Activated CD8-positive, alpha-beta memory T cell treated with anti-CD3 and anti-CD28 coated beads, Interleukin-2, amount 50 U/mL, for 4 hours (primary cell): ENCODE data around the gene CPS1.

Experiments
- DNase-seq: peaks from one replicate; pipeline ENCODE4 v3.0.0-alpha.2; 2020

Gene CPS1

DNA sequence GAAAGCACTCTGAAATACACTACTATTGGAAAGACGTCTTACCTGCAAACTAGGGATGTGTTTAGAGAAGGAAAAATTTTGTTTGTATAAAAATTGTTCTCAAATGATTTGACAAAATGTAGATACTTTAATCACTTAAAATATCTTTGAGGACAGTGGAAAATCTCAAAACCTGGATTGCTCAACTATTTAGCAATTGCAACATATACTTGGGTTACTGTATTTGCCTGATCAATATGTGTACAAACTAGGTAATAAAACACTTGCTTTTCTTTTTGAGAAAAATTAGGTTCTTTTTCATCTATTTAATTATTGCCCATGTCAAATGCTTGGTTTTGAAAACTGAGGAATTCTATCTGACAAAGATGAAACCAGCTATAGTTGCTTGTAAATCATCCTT, 60.9 kb downstream of the CPS1 start:
- no peak for DNase-seq

DNA sequence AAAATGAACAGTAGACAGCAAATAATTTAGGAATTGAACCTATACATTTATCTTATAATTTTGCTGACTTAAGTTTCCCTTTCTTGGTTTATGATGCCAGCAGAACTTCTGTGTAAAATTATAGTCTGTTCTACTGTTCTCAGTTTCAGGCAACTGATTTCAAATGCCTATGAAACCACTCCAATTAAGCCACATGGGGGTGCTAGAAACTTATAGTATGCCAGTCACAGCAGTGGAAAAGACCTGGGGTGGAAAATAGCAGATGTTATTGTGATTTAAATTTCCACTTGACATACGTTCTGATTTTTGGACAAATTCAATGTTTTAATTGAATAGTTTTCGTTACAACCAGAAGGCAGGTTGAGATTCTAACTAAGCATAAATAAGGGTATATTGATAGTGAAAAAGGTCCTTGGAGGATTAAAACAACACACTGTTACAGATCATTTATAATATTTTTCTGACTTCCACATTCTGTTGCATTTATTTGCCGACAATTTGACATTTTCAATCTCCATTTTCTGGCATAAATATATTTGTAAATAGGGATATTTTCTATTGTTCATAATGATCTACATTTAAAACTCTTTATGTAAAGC, 61.4 kb downstream of the CPS1 start:
- DNase-seq, result no peak

DNA sequence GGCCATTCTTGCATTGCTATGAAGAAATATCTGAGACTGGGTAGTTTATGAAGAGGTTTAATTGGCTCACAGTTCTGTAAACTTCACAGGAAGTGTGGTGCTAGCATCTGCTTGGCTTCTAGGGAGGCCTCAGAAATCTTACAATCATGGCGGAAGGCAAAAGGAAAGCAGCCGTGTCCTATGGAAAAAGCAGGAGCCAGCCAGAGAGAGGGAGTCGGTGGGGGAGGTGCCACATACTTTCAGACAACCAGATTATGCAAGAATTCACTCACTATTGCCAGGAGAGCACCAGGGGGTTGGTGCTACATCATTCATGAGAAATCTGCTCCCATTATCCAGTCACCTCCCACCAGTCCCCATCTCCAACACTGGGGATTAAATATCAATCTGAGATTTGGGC, 64.1 kb downstream of the CPS1 start:
- DNase-seq, result no peak

DNA sequence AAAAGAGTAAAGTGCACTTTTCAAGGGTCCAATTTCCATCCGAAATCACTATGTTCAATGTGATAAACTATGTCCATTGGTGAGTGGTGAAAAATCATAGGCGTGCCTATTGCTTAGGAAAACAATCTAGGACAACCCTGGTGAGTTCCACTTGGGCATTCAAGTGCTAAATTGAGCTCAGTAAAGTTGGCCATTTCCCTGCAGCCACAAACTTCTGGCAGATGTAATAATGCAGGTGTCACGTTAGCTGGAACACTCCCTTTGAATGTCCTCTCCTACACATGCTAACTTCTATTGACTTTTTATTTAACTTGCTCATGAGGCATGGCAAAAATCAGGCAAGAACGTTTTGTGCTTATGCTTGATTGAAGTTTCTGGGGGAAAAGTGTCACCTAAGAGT, 67.1 kb downstream of the CPS1 start:
- DNase-seq, result no peak

DNA sequence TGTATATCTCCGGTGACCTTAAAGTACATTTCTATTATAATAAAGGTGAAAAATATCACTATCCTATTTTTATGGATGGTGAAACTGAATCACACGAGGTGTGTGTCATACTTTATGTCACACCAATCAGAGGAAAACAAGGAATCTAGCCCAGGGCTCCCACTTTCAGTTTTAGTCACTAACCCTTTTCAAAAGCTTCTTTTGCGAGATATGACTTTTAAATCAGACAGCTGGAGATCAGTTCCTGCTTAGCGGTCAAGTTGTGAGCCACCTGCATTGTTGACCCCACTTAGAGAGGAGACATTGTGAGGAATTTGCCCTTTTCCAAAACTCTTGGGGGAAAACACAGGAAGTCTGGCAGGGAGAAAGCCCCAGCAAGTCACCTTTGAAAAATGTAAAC, 70.5 kb downstream of the CPS1 start:
- DNase-seq, result no peak

DNA sequence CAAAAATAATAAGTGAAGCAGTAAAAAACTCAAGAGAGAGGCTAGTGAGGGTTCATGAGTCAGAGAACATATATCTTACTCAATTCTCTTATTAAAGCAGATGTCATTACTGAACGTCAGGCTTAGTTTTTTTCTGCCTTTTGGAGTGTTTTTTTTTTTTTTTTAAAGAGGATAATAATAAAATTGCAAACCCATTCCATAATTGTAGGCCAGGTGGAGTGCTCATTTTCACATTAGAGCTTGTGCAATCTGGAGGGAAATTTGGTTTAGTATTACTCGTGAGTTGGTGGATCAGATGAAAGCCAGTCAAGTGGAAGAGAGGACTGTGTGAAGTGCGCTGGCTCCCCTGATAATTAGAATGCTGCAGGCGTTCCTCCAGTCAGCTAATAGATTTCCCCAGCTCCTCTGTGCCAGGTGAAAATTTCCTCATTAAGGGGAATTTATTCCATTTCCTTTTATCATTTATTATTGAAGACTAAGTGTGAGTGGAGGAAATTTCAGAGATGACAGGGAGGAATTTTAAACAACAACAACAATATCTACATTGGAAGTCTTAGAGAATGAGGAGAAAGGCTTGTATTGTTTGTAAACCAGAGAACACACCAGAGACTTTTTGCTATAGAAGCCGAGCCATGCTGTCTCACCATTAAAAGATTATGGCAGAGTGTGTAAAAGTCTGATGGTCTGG, 74.6 kb downstream of the CPS1 start:
- DNase-seq, result no peak

DNA sequence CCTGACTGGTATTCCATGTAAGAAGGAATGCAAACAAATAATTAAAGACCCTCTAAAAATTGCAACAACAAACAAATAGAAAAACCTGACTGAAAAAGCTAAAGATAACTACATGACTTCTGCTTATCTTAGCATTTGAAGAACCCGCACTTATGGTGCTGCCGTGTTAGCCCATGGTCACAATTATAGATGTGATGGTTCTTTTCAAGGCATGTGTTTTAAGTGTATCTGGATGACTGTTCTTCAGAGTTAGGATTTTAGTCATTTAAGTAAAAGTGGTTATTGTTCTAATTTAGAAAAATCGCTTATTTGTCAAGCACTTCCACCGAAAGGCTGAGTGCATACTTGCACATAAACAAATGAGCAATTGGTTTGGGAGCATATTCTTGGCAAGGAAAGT, 77.3 kb downstream of the CPS1 start:
- no peak for DNase-seq

DNA sequence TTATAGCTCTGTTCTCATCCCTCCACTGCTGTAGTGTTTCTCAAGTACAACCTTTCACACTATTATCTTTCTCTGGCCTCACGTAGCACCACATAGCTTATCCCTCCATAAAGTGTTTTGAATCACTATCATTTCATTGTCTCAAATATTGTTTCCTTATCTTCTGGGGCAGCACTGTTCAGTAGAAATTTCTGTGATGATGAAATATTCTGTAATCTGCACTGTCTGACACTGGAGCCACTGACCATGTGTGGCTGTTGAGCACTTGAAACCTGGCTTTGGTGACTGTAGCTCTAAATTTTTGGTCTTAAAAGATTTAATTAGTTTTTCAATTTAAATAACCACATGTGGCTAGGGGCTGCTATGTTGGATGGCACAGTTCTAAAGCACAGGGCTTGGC, 78.9 kb downstream of the CPS1 start:
- no peak for DNase-seq

DNA sequence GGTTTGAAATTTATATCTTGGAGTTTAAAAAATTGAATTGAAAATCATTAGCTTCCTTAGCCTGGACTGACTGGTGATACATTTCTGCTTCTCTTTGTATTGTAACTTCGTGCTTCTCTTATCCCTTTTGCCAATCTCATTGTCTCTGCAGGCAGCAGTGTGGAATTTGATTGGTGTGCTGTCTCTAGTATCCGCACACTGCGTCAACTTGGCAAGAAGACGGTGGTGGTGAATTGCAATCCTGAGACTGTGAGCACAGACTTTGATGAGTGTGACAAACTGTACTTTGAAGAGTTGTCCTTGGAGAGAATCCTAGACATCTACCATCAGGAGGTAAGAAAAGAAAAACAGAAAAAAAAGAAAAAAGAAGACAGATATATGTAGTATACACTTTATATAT, 85.9 kb downstream of the CPS1 start:
- no peak for DNase-seq

DNA sequence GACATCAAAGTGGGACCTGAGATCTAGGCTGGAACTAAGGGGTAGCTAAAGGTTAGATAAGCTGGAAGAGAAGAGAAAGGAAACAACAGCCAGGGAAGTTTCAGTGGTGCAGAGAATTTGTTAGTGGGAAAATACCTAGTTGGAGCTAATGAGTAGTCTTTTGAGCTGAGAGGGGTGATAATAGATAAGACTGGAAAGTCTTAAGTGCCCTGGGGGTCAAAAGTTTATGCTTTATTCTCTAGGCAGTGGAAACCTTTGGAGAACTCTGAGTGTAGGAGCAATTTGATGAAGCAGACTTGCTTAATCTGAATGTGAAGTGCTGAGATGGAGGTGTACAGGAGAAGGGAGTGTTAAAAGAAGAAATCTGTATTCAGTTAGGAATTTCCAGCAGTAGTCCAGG, 90.8 kb downstream of the CPS1 start:
- no peak for DNase-seq

DNA sequence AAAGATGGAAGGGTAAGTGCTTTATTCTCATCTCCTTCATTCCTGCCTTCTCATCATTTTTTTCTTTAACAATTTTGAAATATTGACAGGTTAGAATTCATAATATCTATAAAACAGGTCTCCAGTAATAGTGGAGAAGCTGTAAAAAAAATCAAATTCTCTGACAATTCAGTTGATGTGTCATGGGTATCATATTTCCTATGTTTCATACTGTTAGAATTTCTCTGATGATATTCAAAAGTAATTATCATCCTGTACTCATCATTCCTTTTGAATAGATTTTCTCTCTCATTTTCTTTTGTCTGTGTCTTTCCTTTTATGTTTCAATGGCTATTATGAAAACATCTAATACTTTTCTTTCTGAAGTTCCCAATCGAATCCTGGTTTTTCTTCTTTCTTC, 97.7 kb downstream of the CPS1 start:
- DNase-seq, result no peak

DNA sequence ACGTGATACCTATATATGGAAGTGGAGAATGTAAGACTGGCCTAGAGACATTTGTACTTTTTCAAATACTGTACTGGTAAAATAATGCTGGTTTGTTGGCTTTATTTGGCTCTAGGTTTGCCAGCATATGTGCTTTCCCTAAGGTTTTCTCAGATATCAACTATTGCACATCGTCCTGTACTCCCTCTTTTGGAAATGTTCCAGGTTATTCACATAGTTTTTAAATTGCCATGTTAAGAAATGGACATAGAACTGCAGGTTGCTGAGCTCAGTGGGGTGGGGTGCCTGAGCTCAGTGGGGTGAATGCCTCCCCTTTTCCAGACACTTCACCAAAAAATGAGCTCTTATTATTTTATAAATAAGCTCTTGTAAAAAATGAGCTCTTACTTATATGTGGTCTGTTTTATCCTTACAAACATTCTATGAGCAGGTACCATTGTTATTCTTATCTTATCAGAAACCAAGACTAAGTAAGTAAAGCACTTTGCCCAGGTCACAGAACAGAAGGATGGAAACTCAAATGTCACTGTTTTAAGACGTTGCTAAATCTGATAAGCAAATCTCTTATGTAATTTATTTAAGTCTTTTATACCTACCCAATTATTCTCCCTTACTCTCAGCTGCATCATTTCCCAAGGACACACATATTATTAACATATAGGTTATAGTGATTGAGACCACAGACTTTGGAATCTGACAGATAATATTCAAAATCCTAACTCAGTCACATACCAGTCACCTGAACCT, 99.0 kb downstream of the CPS1 start:
- DNase-seq, result no peak

DNA sequence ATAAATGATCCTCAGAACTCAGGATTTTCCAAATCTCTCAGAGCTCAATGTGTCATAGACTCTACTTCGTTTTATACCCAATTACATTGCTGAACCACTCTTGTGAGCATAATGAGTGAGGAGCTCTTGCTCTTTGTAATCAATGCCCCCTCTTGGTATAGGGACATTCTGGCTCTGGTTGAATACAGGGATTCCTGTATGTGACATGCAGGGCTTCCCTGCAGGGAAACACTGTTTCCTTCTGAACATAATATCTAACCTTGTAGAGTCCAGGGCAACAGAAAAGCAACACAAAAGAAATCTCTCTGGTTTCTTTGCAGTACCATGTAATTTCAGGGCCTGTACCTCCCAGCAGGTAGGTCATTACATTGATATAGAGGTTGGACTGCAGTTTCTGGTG, 101.5 kb downstream of the CPS1 start:
- no peak for DNase-seq

DNA sequence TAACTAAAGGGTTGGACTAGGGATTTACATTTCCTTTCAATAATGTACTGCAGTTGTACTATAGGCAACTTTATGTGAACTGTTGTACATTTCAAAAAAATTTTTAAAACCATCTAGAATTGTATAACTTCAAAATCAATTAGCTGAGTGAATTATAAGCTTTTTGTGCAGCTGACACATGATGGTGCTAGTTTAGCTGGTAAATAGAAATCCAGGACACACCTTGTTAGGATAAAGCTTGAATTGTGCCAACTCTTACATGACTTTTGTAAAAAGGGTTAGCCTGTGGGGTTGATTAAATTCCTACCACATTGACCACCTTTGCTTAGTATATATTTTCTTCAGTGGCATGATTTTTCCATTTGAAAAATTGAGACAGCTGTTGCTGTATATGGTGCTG, 104.4 kb downstream of the CPS1 start:
- DNase-seq, result no peak

DNA sequence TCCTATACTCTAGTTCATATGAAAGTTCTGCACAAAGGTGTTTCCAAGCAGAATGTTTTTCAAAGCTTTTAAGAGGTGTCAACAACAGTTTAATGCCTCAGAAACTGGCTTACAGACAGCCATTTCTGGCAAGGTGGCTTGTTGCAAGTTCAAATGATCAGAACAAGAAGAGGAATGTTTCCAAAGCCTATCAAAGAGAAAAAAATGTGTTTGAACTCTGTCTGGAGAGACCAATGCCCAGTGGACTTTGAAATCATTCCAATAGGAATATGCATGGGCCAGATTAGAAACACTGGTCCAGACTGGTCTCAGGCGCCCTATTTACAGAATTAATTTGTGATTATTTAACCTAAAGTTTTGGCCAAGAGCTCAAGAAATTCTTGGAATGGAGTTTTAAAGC, 106.2 kb downstream of the CPS1 start:
- no peak for DNase-seq

DNA sequence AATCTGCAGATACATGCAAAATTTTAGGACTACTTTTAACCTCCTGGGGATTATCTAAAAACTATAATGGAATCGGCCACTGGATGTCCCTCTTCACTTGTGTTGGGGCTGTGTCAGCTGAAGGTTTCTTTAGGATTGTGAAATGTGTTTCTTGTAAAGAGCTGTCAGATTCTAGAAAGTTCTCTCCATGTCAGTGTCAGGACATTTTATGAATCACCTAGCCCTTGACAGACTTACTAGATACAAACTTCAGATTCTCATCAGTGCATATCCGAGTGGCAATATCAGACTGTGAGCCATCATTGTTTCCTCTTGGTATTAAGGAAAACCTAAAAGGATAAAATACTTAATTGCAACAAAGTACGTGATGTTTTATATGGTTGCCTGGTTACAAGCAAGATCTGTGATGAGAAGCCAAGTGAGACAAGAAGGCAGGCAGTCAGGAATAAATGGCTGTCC, 107.3 kb downstream of the CPS1 start:
- no peak for DNase-seq

DNA sequence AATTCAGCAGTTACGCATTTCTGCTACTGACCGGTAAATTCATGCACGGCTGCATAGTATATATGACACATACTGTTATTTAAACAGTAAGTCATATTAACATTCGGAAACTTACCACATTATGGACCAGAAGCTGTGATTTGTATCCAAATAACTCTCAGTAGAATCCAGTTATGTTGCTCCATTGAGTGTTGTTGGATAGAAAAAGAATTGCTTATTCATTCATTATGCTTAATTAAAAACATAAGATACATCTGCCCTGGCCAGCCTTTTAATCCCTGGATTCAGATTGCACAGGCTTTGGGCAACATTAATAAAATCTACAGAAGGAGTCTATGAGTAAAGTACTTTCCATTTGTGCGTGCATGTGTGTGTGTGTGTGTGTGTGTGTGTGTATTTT, 111.3 kb downstream of the CPS1 start:
- no peak for DNase-seq

DNA sequence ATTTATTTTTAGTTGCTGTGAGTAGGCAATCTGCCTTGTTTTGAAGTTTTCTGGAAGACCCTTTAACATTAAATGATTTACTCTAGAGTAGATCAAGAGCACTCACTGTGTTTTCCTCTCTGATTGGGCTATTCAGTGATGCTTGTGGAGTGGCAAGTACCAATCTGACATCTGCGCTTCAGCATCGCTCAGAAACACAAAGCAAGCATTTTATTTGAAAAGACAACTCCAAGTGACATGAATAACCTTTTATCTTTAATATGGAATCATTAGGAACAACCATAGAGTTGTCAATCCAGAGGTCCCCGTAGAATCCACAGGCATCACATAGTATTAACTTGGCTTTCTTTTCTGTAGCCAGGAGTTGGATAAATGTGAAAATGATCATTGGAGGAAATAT, 114.7 kb downstream of the CPS1 start:
- no peak for DNase-seq

DNA sequence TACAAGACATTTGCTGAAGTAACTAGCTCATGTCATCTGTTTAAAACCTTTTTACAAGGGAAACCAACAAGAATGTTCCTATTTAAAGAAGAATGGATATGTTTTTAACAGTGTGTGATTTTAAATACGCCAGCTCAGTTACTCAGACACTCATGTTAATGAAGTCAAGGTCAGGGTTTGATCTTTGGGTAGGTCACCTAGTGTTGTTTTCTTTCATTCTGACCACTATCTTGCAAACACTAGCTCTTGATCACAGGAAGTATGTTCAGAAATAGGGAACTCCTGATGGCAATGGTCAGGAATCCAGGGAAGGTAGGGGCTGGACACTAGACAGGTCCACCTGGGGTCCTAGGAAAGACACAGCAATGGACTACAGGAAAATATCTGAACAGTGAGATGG, 116.7 kb downstream of the CPS1 start:
- no peak for DNase-seq

DNA sequence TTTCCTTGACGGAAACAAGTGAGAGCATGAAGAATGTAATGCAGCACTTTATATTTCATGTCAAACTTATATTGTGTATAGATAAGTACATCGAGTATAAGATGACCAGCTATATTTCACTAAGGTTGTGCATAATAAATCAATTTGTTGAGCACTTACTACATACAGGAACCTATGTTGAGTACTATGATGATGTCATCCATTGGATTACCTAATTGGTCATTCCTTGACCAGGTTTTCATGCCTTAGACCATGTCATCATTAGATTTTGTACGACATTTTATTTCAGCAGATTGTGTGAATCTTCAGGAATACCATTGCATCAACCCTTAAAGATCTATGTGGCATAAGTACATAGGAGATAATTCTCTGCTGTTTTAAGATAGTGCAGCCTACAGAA, 119.7 kb downstream of the CPS1 start:
- DNase-seq, result no peak

DNA sequence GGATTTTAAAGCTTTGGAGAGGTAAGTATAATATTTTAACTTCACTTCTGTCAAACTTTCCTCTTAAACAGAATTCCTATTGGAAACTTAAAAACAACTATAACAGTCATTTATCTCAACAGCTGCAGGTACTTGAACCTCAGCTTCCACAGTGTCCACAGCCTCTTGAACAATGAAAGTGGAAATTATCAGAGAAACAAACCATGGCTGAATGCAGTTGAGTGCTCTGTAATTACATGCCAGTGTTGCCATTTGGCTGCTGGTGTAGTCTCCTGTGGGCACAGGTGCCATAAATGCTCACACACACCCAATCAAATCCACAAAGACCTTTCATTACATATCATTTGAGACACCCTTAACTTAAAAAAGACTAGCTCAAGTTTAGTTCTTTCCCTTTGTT, 125.1 kb downstream of the CPS1 start:
- DNase-seq, result no peak

DNA sequence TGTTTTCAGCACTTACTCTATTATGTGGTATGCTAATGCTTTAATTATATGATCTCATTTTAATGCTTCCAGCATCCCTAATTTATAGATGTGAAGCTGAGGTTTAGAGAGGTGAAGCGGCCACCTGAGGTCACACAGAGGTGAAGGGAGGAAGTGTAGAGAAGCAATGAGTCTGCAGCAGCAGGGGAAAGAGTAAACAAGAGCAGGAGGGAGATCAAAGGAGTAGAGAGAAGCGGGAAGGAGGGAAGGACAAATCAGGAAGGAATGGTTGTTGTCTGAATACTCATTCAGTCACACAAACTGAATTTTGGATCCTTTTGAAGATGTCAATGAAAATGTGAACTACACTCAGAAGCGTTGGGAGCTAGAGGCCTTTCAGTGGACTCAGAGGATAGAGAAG, 130.0 kb downstream of the CPS1 start:
- DNase-seq, result no peak

DNA sequence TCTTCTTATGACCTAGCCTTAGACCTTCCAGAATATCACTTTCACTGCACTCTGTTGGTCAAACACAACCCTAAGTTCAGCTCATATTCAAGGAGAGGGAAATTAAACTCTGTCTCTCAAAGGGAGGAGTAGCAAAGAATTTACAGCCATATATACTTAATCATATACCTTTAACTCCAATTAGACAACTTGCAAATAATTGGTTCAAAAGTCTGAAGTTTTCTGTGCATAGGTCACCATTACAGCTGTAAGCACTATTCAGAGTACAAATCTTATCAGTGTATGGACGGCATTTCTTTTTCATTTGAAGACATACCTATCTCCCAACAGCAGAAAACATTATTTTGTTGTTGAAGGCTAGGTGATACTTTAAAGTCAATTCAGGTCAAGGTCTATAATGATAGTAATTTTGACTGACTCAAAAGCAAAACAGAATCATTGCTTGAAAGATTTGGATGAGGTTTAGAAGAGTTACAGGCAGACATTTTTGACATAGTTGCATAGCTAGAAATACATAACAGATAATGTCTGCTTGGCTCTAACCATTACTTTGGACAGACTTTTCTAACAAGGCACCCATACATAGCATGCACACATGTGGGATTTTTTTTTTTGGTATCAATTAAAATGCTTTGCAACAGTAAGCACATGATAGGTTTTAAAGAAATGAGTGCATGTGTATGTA, 131.5 kb downstream of the CPS1 start:
- DNase-seq, result no peak

DNA sequence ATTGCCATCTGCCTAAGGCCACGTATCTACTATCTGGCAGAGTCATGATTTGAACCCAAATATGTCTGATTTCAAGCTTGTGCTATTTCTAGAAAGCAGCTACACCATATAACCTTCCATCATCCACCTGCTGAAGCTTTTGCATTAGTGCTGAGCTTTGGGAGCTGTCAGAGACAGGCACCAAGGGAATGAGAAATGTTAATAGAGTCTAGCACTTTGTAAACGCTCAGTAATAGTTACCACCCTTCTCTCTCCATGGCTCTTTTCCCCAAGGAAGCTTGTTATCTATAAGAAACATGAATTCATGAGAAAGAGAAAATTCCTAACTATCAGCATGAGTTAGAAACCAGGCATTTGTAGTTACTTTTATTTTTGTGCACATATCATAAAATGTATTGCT, 151.5 kb downstream of the CPS1 start:
- DNase-seq, result no peak
